Gastroesophageal sphincter (tissue), 3 donors: Measurements from ENCODE around the gene CA11.

Source experiments
- CTCF ChIP-seq, 4 experiments: fragments of 200-600 bp in 2 of 4; fragments of 450-650 bp in 2 of 4; sonication (generic) in 1 of 4; IDR thresholded peaks; one replicate each; pipeline ENCODE4 v1.5.1; 2017 to 2019; ENCODE audit warnings: antibody characterized with exemption in 4 of 4, mild to moderate bottlenecking in 2 of 4, moderate library complexity in 2 of 4
- EP300 ChIP-seq: sonication (generic); formaldehyde crosslinking; IDR thresholded peaks from one replicate; pipeline ENCODE4 v1.6.1; 2017; ENCODE audit warnings: antibody characterized with exemption, mild to moderate bottlenecking
- POLR2A ChIP-seq, 2 donors: fragments of 450-650 bp; IDR thresholded peaks; one replicate each; pipeline ENCODE4 v1.6.1; 2017; ENCODE audit warnings: antibody characterized with exemption in 2 of 2, mild to moderate bottlenecking in 2 of 2, moderate library complexity in 1 of 2
- POLR2AphosphoS5 ChIP-seq: sonication (generic); formaldehyde crosslinking; IDR thresholded peaks from one replicate; pipeline ENCODE4 v1.6.1; 2017; ENCODE audit warnings: antibody characterized with exemption

GRCh38 chr19:48683349-48683748 lies 37.4 kb upstream of the CA11 start:
- TF ChIP-seq POLR2A (IDR thresholded peaks at IDR 0.05) (no peak), CTCF (IDR thresholded peaks at IDR 0.05) (no peak), EP300 (no peak), POLR2AphosphoS5 (no peak)
